AG08395 (cell line): Measurements from ENCODE around the gene PRPS1.
"Not testable (repeated sequence)": the region's sequence is repeated elsewhere in the genome, so short reads cannot be mapped to it uniquely, and the experiment has no call there.

Experiments
- DNase-seq: peaks from one replicate; pipeline ENCODE4 v3.0.0; 2012; ENCODE audit warnings: mixed read lengths, low spot score

Gene PRPS1

GRCh38 chrX:107675365-107675654 is 47.0 kb downstream of the PRPS1 start:
- DNase-seq = no peak

GRCh38 chrX:107675823-107676555 is 47.7 kb downstream of the PRPS1 start:
- no peak for DNase-seq

- DNase-seq = peak; percentile 65
Measured at GRCh38 chrX:107676559-107677378, 48.5 kb downstream of the PRPS1 start.

DNA sequence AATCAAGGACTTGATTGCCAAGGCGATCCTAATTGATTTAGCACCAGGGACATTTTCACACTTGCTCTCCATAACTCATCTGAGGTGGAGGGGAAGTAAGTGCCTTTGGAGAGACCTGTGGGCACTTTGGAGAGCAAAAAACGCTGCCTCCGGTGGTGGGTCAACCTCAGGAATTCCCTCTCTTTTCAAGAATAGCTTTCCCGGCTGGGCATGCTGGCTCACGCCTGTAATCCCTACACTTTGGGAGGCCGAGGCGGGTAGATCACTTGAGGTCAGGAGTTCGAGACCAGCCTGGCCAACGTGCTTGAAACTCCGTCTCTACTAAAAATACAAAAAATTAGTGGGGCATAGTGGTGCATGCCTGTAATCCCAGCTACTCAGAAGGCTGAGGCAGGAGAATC is 49.2 kb downstream of the PRPS1 start:
- DNase-seq = no peak

DNA sequence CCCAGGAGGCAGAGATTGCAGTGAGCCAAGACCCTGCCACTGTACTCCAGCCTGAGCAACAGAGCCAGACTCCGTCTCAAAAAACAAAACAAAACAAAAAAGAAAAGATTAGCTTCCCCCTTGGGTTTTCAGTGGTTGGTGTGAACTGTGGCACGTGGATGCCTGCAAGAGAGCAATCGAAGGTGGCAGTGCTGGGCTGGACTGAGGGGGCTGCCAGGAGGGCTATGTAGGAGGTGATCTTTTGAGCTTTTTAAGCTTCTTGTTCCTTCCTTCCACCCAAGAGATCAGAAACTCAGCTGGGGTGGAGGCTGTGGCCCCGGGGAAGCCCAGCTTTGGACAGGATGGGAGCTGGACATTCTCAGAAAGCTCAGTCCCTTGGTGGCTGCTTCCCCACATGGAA is 49.6 kb downstream of the PRPS1 start:
- DNase-seq = no peak

GRCh38 chrX:107678957-107679740 is 50.8 kb downstream of the PRPS1 start:
- DNase-seq = peak; percentile 38

- no peak for DNase-seq
Measured at GRCh38 chrX:107682256-107682655, 53.9 kb downstream of the PRPS1 start.

DNA sequence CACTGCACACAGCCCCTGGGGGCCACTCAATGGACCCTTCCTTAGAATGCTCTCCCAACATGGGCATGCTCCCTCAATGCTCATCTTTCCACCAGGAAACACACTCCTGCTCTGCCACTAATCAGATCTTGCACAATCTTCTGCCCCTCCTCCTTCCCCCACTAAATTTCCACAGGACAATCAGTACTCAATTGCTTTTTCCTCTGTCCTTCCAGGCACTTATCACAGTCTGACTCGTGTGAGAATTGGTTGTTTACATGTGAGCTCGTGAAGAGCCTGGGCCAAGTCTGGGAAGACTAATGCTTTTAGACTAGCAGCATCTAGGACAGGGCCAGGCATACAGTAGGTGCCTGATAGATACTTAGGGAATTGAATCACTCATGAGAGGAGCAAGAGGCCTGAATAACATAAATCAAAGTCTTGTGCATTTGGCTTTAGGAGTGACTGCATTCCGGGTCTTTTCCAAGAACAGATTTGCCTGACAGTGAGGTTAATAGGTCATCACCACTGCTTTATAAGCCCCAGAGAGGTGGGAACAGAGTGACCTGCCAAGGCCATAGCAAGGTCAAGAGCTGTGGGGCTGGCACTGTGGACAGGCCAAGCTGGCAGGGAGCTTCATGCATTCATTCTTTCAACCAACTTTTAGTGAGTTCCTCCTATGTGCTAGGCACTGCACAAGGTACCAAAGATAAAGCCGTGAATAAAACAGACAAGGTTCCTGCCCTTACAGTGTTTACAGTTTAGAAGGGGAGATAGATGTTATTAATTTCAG is 55.0 kb downstream of the PRPS1 start:
- no peak for DNase-seq

DNA sequence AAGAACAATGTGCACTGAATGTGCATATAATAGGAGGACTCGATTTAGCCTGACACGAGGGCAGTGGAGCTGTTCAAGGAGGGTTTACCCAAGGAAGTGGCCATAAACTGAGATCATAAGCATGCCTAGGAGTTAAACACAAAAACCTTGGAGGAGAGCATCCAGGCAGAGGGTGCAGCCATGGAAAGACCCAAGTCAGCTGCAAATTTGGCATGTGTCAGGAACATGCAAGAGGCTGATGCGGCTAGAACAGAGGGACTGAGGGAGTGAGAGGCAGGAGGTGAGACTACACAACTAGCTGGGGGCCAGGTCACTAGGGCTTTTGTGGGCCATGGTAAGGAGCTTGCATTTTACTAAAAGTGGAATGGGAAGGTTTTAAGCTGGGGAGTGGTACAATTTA is 55.6 kb downstream of the PRPS1 start:
- no peak for DNase-seq

GRCh38 chrX:107684956-107685385 is 56.7 kb downstream of the PRPS1 start:
- no peak for DNase-seq

GRCh38 chrX:107685586-107685985 is 57.3 kb downstream of the PRPS1 start:
- DNase-seq = not testable (repeated sequence)

DNA sequence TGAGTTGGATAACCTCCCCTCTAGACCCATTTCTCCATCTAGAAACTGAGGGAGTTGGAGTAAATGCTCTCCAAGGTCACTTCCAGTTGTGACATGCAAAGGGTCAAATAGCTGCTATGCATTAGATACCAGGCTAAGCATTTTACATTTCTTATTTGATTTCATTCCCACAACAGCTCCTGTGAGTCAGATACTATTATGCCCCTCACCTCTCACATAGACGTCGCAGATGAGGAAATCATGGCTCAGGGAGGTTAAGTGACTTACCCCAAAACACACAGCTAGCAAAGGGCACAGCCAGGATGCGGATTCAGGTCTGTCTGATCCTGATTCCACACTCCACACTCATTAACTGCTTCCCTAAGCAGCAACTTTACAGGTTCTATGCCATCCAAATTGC is 57.7 kb downstream of the PRPS1 start:
- DNase-seq = no peak

- no peak for DNase-seq
Measured at GRCh38 chrX:107686792-107687191, 58.5 kb downstream of the PRPS1 start.

- DNase-seq = no peak
Measured at GRCh38 chrX:107687445-107687844, 59.1 kb downstream of the PRPS1 start.

DNA sequence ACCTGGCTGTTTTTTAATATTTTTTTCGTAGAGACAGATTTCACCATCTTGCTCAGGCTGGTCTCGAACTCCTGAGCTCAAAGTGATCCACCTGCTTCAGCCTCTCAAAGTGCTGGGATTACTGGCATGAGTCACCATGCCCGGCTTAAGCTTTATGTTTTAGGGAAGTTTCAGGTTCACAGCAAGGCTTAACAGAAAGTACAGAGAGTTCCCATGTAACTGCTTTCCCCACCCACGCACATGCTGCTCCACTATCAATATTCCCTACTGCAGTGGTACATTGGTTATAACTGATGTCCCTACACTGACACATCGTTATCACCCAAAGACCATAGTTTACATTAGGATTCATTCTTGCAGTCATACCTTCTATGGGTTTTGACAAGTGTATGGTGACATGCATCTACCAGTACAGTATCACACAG is 62.7 kb downstream of the PRPS1 start:
- no peak for DNase-seq

GRCh38 chrX:107699616-107700015 is 71.3 kb downstream of the PRPS1 start:
- DNase-seq = no peak

GRCh38 chrX:107700317-107700774 is 72.0 kb downstream of the PRPS1 start:
- peak; percentile 31 for DNase-seq
